GM10266 (cell line): Measurements from ENCODE around the gene DENND11.
A peak's percentile ranks its signal among the peaks of the same experiment; 100 is the strongest.

Experiments used
- DNase-seq: peaks from one replicate; pipeline ENCODE4 v3.0.0; 2012; ENCODE audit errors: extremely low spot score
- TF ChIP-seq, protein P1 (sequence below): IDR thresholded peaks from 2 replicates; pipeline ENCODE4 v1.5.1; 2012; ENCODE audit warnings: mild to moderate bottlenecking, low read depth; ENCODE audit not compliant: control insufficient read depth, insufficient read depth; ENCODE audit errors: missing control alignments

The DENND11 gene

GRCh38 chr7:141702047-141702567 is at the start of gene DENND11:
Gene DENND11, minus strand, starts transcription at chr7:141702166. Its CDS starts 13 bp downstream, at chr7:141702153.
- TF ChIP-seq, protein P1, sequence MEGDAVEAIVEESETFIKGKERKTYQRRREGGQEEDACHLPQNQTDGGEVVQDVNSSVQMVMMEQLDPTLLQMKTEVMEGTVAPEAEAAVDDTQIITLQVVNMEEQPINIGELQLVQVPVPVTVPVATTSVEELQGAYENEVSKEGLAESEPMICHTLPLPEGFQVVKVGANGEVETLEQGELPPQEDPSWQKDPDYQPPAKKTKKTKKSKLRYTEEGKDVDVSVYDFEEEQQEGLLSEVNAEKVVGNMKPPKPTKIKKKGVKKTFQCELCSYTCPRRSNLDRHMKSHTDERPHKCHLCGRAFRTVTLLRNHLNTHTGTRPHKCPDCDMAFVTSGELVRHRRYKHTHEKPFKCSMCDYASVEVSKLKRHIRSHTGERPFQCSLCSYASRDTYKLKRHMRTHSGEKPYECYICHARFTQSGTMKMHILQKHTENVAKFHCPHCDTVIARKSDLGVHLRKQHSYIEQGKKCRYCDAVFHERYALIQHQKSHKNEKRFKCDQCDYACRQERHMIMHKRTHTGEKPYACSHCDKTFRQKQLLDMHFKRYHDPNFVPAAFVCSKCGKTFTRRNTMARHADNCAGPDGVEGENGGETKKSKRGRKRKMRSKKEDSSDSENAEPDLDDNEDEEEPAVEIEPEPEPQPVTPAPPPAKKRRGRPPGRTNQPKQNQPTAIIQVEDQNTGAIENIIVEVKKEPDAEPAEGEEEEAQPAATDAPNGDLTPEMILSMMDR, result no peak
- DNase-seq, result peak; percentile 87

- DNase-seq, result no peak
- TF ChIP-seq, protein P1, result no peak
Observed at GRCh38 chr7:141748396-141748795, 46.4 kb upstream of the DENND11 start.

GRCh38 chr7:141744131-141744530 is 42.2 kb upstream of the DENND11 start:
- no peak for DNase-seq
- TF ChIP-seq, protein P1, result no peak

DNA sequence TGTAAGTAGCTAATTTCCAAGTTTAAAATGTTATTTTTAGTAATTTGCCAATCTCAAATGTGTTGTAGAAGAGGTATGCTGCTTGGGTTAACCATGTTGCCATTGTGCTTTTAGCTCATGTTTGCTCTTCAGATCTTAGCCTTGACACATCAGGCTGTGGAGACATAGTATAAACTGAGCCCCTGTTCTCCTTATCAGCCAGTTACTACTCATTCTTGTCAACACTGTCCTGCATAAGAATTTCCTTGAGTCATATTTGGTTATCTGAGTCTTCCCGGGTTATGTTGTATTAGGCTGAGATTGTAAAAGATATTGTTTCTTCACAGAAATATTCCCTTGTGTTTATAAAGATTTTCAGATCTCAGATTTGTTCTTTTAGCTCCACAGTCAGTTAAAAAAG is 40.3 kb upstream of the DENND11 start:
- DNase-seq, result no peak
- TF ChIP-seq, protein P1, result no peak

- TF ChIP-seq, protein P1, result no peak
- no peak for DNase-seq
Observed at GRCh38 chr7:141739250-141739649, 37.3 kb upstream of the DENND11 start.

GRCh38 chr7:141738592-141739013 is 36.6 kb upstream of the DENND11 start:
- DNase-seq, result no peak
- TF ChIP-seq, protein P1, result no peak

DNA sequence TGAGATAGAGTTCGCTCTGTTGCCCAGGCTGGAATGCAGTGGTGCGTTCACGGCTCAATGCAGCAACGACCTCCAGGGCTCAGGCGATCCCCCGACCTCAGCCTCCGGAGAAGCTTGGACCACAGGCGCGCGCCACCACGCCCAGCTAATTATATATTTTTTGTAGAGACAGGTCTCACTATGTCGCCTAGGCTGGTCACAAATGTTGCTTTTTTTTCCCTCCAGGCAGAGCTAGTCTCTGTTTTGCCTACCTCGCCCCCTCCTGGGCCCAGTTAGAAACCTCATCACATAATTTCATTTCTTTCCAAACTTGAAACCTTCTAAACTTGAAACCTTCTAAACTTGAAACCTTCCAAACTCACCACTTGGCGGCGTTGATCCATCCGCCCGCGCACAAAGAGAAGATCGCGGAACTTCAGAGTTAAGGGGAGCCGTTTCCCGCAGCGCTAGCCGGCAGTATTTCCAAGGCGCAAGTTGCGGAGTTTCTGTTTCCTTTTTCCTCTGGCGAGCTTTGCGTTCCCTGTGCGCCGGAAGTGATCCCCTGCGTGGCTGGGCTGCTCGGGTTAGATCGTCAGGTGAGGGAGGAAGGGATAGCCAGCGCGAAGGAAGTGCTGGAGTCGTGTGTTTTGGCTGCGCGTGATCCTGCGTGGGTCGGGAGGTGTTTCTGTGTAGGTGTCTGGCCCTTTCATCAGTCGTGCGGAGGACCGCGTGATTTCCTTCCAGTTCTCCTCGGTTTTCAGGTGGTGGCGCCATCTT is 36.0 kb upstream of the DENND11 start, which contains the start of gene SSBP1:
SSBP1 (plus strand) TSS at position 523 of the 756 bp plus-strand sequence. CDS start 809 bp downstream, outside the sequence.
- TF ChIP-seq, protein P1, result peak; percentile 74

More for the DNA sequence above, 36.0 kb upstream of the DENND11 start, which contains the start of gene SSBP1:
- DNase-seq, result peak; percentile 79
